HG03135 (cell line): ENCODE data around the gene ZNF491.
"Not testable (repeated sequence)": the region's sequence is repeated elsewhere in the genome, so short reads cannot be mapped to it uniquely, and the experiment has no call there.

Experiments
- ATAC-seq: cut with Tn5 transposase; IDR thresholded peaks from one replicate; pipeline ENCODE4 v1.9.1; 2021; ENCODE audit warnings: mild to moderate bottlenecking, moderate library complexity; ENCODE audit not compliant: unreplicated experiment

Gene ZNF491

DNA sequence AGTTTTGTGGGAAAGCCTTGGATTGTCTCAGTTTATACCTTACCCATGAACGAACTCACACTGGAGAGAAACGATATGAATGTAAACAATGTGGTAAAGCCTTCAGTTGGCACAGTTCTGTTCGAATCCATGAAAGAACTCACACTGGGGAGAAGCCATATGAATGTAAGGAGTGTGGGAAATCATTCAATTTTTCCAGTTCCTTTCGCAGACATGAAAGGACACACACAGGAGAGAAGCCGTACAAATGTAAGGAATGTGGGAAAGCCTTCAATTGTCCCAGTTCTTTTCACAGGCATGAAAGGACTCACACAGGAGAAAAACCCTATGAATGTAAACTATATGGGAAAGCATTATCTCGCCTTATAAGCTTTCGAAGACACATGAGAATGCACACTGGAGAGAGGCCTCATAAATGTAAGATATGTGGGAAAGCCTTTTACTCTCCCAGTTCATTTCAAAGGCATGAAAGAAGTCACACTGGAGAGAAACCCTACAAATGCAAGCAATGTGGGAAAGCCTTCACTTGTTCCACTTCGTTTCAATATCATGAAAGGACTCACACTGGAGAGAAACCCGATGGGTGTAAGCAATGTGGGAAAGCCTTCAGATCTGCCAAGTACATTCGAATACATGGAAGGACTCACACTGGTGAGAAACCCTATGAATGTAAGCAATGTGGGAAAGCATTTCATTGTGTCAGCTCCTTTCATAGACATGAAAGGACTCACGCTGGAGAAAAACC, 8.2 kb downstream of the ZNF491 start:
- no peak for ATAC-seq

DNA sequence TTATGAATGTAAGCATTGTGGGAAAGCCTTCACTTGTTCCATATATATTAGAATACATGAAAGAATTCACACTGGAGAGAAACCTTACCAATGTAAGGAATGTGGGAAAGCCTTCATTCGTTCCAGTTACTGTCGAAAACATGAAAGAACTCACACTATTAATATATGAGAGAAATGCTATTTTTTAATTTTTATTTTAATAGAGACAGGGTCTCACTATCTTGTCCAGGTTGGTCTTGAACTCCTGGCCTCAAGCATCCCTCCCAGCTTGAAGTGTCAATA, 8.7 kb downstream of the ZNF491 start:
- no peak for ATAC-seq

DNA sequence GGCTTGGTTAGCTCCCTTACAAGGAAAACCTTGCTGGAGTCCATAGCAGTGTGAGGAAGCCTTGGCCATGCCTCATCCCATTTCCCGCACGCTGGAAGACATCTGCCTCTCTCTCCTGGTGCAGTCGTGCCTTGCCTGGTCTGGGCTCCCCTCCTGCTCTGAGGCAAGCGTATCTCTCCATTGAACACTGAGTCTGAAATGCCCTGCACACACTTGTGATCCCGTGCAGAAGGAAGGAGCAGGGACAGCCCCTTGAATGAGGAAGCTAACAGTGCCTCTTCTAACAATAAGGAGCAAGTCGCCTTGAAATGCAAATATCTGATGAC, 15.3 kb downstream of the ZNF491 start:
- peak; percentile 17 for ATAC-seq

DNA sequence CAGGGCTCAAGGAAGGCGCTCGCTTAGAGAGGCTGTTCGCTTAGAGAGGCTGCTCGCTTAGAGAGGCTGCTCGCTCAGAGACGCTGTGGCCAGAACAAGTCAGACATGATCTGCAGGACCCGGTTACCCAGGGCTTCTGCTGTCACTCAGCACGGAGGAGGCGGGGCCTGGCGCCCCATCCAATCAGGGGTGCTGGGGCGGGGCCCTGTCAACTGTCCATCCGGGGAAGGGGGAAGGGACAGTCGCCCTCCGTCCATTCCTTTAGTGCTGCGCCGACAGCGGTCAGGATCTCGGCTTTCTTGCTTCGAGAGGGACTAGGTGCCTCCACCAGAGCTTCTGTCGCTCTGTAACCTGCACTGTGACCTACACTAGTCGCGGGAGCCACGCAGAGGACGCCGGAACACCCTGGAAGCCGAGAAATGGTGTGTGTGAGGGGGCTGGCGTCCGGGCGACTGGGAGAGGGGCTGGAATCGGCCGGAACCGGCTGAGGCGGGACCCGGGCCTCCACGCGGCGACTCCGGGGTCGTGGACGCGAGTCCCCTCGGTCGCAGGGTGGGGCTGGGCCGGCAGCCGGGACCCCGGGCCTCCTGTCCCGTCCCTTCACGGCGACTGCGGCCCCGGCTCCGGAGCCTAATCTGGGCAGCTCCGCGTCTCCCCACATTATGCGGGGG, 15.8 kb downstream of the ZNF491 start, which contains the start of gene ZNF440:
Gene ZNF440 (plus strand): TSS at position 245 of the 671 bp plus-strand sequence. CDS start 175 bp downstream, at position 420.
- peak; percentile 97 for ATAC-seq

DNA sequence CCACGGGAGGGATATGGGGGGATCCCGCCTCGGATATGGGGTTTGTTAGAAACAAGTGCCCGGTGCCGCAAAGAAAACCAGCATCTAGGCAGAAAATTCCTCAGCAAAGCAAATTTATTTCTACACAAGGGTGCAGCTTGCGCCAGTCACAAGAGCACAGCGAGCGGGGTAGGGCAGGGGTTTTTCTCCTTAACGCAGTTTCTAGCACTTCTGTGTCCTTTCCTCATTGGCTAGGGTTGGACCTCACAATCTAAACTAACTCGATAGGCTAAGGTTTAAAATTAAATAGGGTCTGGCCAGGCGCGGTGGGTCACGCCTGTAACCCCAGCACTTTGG, 16.3 kb downstream of the ZNF491 start:
- ATAC-seq = peak; percentile 11

DNA sequence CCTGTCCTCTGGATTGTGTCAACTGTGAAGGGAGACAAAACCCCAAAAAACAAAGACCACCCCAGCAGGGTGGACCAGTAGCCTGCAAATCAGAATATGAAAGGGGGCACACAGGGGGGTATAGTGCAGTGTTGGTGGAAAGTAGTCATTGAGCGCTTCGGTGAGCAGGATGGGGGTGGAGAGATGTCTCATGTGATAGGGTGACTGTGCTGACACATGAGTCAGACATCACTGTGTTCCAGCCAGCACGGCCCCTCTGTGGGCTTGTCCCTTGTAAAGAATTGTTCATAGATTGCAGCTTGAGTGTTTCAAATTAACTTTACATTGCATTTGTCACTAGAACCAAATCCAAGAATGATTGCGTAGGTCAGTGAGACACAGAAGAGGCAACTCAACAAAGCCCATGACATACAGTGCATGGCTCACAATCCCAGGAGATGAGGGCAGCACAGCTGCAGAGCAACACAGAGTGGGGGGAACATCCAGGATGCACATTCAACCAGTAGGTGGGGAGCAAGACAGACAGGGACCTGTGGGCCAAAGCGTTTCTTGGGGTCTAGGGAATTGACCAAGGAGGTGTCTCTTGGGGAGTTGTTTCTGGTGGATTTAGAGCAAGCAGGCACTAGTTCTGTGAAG, 23.3 kb downstream of the ZNF491 start:
- ATAC-seq = no peak

DNA sequence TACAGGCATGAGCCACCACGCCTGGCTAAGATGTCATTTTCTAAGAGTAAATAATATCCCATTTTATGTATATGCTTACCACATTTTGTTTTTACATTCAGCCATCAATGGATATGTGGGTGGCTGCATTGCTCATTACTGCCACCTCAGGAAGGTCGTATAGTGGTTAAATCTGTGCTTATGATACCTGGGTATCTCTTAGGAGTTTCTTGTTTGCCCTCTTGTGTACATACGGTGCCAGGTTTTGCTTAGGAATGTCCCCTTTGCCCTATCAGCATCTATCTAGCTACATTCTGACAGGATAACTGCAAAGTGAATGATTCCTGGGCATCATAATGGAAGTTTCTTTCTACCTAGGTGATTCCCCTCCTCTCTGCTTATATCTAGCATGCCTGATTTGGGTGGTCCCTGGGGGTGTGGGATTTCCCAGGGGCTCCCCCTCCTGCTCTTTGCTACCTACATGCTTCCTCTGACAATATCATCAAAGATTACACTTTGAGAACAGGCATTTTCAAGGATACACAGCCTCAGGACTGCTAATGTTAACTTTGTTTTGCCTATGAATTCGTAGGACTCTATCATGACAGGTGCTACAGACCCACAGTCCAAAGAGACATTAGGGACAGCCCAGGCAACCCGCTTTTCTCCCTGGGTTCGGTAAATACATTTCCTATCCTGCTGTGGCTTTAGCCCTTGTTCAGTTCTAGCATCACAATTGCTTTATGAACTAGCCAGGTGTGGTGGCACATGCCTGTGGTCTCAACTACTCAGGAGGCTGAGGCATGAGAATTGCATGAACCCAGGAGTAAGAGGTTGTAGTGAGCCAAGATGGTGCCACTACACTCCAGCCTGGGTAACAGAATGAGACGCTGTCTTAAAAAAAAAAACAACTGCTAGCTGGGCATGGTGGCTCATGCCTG, 30.9 kb downstream of the ZNF491 start:
- not testable (repeated sequence) for ATAC-seq

DNA sequence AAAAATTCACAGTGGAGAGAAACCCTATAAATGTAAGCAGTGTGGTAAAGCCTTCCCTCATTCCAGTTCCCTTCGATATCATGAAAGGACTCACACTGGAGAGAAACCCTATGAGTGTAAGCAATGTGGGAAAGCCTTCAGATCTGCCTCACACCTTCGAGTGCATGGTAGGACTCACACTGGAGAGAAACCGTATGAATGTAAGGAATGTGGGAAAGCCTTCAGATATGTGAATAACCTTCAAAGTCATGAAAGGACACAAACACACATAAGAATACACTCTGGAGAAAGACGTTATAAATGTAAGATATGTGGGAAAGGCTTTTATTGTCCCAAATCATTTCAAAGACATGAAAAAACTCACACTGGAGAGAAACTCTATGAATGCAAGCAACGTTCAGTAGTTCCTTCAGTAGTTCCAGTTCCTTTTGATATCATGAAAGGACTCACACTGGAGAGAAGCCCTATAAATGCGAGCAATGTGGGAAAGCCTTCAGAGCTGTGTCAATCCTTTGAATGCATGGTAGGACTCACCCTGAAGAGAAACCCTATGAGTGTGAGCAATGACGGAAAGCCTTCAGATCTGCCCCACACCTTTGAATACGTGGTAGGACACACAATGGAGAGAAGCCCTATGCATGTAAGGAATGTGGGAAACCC, 34.1 kb downstream of the ZNF491 start:
- no peak for ATAC-seq

DNA sequence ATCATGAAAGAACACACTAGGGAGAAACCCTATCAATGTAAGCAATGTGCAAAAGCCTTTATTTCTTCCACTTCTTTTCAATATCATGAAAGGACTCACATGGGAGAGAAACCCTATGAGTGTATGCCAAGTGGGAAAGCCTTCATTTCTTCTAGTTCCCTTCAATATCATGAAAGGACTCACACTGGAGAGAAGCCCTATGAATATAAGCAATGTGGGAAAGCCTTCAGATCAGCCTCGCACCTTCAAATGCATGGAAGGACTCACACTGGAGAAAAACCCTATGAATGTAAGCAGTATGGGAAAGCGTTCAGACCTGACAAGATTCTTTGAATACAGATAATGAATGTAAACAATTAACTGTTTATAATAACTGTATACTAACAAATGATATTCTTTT, 35.2 kb downstream of the ZNF491 start:
- no peak for ATAC-seq

DNA sequence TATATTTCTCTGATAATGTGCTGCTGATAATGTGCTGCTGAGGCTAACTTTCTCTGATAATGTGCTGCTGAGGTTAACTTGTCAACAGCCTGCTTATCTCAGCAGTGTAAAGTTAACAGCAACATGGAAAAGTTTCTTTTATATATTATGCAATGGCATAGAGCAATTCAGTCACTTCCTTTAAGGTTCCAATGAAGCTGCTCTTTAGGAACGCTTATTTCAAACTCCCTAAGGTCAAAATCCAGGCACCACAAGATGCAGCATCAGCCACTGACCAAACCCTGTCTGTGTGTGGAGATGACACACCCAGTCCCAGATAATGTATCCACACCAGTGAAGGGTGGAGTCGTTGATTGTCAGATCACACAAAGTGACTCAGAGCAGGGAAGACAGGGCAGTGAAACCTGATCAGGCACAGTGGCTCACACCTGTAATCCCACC, 37.3 kb downstream of the ZNF491 start:
- not testable (repeated sequence) for ATAC-seq

DNA sequence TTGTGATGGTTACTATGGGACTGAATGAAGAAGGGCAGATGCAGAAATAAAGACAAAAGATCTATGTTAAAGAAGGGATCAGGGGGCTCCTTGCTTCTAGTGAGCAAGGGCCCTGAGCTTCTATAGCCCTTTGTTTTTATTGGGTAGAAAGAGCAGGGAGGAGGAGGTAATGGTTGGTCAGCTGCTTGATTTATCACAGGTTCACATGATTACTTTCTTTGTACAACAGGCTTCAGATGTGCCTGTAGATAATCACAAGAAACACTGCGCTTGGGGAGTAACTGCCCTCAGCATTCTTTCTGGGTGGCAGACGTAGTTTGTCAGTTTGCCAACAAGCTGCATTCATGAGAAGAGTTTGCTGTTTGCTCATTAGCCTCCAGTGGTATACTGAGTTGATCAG, 45.4 kb downstream of the ZNF491 start:
- no peak for ATAC-seq

DNA sequence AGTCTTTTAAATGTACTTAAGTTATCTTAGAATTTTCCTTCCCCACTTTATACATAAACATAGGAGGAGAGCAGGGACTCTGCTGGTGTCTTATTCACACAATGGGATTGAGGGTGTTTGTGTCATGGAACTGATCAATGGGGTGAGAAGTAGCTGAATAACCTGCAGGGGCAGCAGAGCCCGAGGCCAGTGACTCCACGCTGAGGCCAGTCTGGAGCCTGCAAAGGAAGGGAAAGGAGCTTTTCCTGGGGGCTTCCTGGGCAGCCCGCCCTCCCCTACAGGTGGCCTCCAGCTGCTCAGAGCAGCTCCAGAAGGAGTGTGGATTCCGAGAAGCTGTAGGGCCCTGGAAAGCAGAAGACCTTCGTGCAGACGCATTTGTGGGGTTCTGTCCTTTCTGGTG, 49.3 kb downstream of the ZNF491 start:
- ATAC-seq = not testable (repeated sequence)

DNA sequence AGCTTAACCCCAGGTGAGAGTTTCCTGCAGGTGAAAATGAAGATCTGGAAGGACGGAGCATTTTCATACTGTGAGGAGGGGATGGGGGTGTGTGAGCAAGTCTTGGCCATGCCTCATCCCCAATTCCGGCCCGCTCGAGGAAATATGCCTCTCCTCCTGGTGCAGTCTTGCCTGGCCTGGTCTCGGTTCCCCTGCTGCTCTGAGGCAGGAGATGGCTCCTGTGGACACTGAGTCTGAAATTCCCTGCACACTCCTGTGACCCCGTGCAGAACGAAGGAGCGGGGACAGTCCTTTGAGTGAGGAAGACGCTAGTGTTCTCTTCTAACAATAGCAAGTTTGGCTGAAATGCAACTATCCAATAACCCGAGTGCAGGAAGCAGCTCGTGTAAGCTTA, 49.9 kb downstream of the ZNF491 start:
- no peak for ATAC-seq

DNA sequence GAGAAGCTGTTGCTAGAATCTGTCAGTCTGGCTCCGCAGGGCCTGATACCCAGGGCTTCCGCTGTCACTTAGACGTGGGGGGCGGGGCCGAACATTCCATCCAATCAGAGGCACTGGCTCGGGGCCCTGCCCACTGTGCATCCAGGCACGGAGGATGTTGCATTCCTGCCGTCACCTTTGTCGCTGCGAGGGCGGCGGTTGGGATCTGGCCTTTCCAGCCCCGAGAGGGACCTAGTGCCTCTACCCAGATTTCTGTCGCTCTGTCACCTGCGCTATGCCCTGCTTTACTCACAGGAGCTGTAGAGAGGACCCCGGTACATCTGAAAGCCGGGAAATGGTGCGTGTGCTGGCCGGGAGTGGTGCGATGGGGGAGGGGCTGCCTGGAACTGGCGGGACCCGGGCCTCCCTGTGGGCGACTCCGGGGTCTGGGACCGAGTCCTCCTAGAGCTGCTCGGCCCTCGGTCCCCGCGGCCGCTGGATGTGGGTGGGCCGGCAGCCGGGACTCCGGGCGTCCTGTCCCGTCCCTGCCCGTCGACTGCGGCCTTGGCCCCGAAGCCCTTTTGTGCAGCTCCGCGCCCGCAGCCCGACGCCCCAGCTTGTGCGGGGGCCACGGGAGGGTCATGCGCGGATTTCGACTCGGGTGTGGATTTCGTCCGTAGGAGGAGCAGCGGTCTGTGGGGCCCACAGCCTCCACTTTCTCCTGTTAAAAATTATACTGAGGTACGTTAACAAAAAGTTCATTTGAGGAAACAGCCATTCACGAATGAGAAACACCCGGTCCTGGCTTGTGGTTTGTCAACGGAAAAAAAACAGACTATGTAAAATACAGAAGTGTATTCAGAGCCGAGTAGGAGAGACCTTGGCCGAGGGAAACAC, 50.5 kb downstream of the ZNF491 start, which contains the start of gene ZNF439:
Gene ZNF439 (plus strand): TSS at position 133 of the 876 bp plus-strand sequence. CDS start 142 bp downstream, at position 275.
- ATAC-seq = peak; percentile 75

DNA sequence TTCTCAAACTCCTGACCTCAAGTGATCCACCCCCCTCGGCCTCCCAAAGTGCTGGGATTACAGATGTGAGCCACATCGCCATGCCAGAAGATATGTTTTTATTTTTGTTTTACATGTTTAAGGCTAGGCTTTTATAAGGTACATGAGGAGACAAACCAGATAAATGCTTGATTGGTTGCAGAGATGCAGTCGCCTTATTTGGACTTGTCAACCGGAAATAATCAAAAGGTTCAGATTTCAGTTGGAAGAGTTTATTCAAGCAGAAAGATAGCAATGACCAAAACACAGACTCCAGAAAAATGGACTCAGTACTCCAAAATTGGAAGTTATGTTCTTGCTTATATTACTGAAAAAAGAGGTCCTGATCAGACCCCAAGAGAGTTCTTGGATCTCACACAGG, 52.0 kb downstream of the ZNF491 start:
- ATAC-seq = not testable (repeated sequence)

DNA sequence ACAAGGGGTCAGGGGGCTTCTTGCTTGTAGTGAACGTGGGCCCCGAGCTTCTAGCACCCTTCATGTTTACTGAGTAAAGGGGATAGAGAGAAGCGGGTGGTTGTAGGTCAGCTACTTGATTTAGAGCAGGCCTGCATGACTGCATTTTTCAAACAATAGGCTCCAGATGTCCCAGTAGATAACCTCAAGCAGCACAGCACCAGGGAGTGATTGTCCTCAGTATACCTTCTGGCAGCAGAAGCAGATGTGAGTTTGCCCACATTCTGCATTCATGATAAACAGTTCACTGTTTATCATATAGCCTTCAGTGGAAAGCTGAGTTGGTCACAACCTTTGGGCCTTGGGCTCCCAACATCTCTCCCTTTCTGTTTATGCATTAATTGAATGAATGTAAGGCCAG, 55.0 kb downstream of the ZNF491 start:
- ATAC-seq = no peak

DNA sequence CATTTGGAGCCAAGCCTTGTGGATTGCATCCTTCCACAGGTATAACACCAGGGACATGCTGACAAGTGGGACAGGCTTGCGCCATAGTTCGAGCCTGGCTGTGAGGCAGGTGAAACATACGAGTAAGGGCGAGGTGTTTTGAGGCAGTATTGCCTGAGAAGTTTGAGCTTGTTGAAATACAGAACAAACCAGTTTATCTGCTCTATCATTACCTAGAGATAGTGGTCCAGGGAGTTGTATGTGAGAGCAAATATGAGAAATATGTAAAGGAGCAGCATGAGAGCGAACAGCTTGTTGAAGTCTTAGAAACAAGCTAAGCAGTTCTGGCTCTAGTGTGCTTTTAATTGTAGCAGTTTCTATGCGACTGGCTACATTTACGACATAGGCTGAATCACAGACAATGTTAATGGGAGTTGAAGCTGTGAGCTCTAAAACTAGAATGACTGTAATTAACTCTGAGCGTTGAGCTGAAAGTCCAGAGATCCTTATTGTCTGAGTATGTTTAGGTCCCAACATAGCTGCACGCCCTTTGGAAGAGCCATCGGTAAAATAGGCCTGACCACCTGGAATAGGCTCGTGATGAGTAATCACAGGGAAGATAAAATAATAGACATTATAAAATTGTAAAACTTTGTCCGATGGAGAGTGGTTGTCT, 58.4 kb downstream of the ZNF491 start:
- ATAC-seq = no peak
